Measurements from ENCODE around the gene AMBP.

The AMBP gene

GRCh38 chr9:114030364-114030763 is 47.7 kb downstream of the AMBP start:
- H3K9me3 ChIP-seq (ENCODE audit: insufficient read depth, low read length, severe bottlenecking), result no peaks in the 10 kb centered on the region
- ATAC-seq (ENCODE audit: insufficient read depth, low read depth) (no peak), DNase-seq (no peak)
- no peak overlapping the region for H3K4me3 ChIP-seq (ENCODE audit: low read depth in 1 of 2, low read length in 2 of 2)
- H3K27me3 ChIP-seq (ENCODE audit: insufficient read depth, low read length, poor library complexity), result no peaks in the 10 kb centered on the region
- TF ChIP-seq CTCF (IDR thresholded peaks at IDR 0.05; ENCODE audit: borderline replicate concordance, extremely low read depth, low read length, poor library complexity, severe bottlenecking), result no peak
- no peak for TF ChIP-seq EZH2 (IDR thresholded peaks at IDR 0.05; ENCODE audit: borderline replicate concordance, low read depth, low read length, severe bottlenecking)
- H3K79me2 ChIP-seq (ENCODE audit: insufficient read depth, low read length), result no peaks in the 10 kb centered on the region
- H3K9ac ChIP-seq (ENCODE audit: low read depth, low read length), result no peak overlapping the region
- no peaks in the 10 kb centered on the region for H3K4me1 ChIP-seq (ENCODE audit: insufficient read depth, low read length)
- H3K27ac ChIP-seq (ENCODE audit: low read length), result no peak overlapping the region
- no peaks in the 10 kb centered on the region for H3K36me3 ChIP-seq (ENCODE audit: insufficient read depth, low read length)
- no peak overlapping the region for H3K4me2 ChIP-seq (ENCODE audit: insufficient read depth, low read length)
- H4K20me1 ChIP-seq (ENCODE audit: insufficient read depth, low read length), result no peaks in the 10 kb centered on the region
- no peak overlapping the region for H2AFZ ChIP-seq (ENCODE audit: low read depth, low read length)

GRCh38 chr9:114029311-114030170 is 48.6 kb downstream of the AMBP start:
- H4K20me1 ChIP-seq (ENCODE audit: insufficient read depth, low read length), result no peaks in the 10 kb centered on the region
- DNase-seq (no peak), ATAC-seq (ENCODE audit: insufficient read depth, low read depth) (no peak)
- no peak overlapping the region for H2AFZ ChIP-seq (ENCODE audit: low read depth, low read length)
- no peak overlapping the region for H3K4me2 ChIP-seq (ENCODE audit: insufficient read depth, low read length)
- H3K27me3 ChIP-seq (ENCODE audit: insufficient read depth, low read length, poor library complexity), result no peaks in the 10 kb centered on the region
- TF ChIP-seq EZH2 (IDR thresholded peaks at IDR 0.05; ENCODE audit: borderline replicate concordance, low read depth, low read length, severe bottlenecking) (no peak), CTCF (IDR thresholded peaks at IDR 0.05; ENCODE audit: borderline replicate concordance, extremely low read depth, low read length, poor library complexity, severe bottlenecking) (no peak)
- H3K9ac ChIP-seq (ENCODE audit: low read depth, low read length), result no peak overlapping the region
- no peak overlapping the region for H3K27ac ChIP-seq (ENCODE audit: low read length)
- peaks cover 3% of the 10 kb centered on the region for H3K9me3 ChIP-seq (ENCODE audit: insufficient read depth, low read length, severe bottlenecking)
- no peaks in the 10 kb centered on the region for H3K36me3 ChIP-seq (ENCODE audit: insufficient read depth, low read length)
- H3K4me1 ChIP-seq (ENCODE audit: insufficient read depth, low read length), result no peaks in the 10 kb centered on the region
- no peaks in the 10 kb centered on the region for H3K79me2 ChIP-seq (ENCODE audit: insufficient read depth, low read length)
- no peak overlapping the region for H3K4me3 ChIP-seq (ENCODE audit: low read depth in 1 of 2, low read length in 2 of 2)

GRCh38 chr9:114028646-114029045 is 49.5 kb downstream of the AMBP start:
- no peaks in the 10 kb centered on the region for H4K20me1 ChIP-seq (ENCODE audit: insufficient read depth, low read length)
- no peak overlapping the region for H3K4me2 ChIP-seq (ENCODE audit: insufficient read depth, low read length)
- H3K9me3 ChIP-seq (ENCODE audit: insufficient read depth, low read length, severe bottlenecking), result peaks cover 7% of the 10 kb centered on the region
- no peaks in the 10 kb centered on the region for H3K36me3 ChIP-seq (ENCODE audit: insufficient read depth, low read length)
- DNase-seq, result no peak
- H3K27me3 ChIP-seq (ENCODE audit: insufficient read depth, low read length, poor library complexity), result no peaks in the 10 kb centered on the region
- no peak for ATAC-seq (ENCODE audit: insufficient read depth, low read depth)
- H2AFZ ChIP-seq (ENCODE audit: low read depth, low read length), result no peak overlapping the region
- H3K9ac ChIP-seq (ENCODE audit: low read depth, low read length), result no peak overlapping the region
- H3K27ac ChIP-seq (ENCODE audit: low read length), result no peak overlapping the region
- no peaks in the 10 kb centered on the region for H3K4me1 ChIP-seq (ENCODE audit: insufficient read depth, low read length)
- TF ChIP-seq EZH2 (IDR thresholded peaks at IDR 0.05; ENCODE audit: borderline replicate concordance, low read depth, low read length, severe bottlenecking), result no peak
- no peak for TF ChIP-seq CTCF (IDR thresholded peaks at IDR 0.05; ENCODE audit: borderline replicate concordance, extremely low read depth, low read length, poor library complexity, severe bottlenecking)
- H3K79me2 ChIP-seq (ENCODE audit: insufficient read depth, low read length), result no peaks in the 10 kb centered on the region
- no peak overlapping the region for H3K4me3 ChIP-seq (ENCODE audit: low read depth in 1 of 2, low read length in 2 of 2)

Measured in DND-41 (cell line).